IPS-18a (cell line): ENCODE measurements around the gene RNF38.
"Not testable (repeated sequence)": the region's sequence is repeated elsewhere in the genome, so short reads cannot be mapped to it uniquely, and the experiment has no call there.

ENCODE experiments used
- H3K27ac ChIP-seq: one replicate; pipeline ENCODE4 v1.5.1; 2013; ENCODE audit warnings: low read length
- H3K27me3 ChIP-seq: one replicate; pipeline ENCODE4 v1.6.1; 2013; ENCODE audit warnings: mild to moderate bottlenecking, low read length; ENCODE audit not compliant: control insufficient read depth, insufficient read depth
- H3K36me3 ChIP-seq: one replicate; pipeline ENCODE4 v1.6.1; 2013; ENCODE audit warnings: low read depth, low read length; ENCODE audit not compliant: control insufficient read depth
- H3K4me1 ChIP-seq: one replicate; pipeline ENCODE4 v1.6.1; 2013; ENCODE audit warnings: low read depth, low read length; ENCODE audit not compliant: control insufficient read depth
- H3K4me3 ChIP-seq: one replicate; pipeline ENCODE4 v1.5.1; 2013; ENCODE audit warnings: low read length
- H3K9ac ChIP-seq: one replicate; pipeline ENCODE4 v1.6.1; 2013; ENCODE audit warnings: mild to moderate bottlenecking, low read length, moderate library complexity
- H3K9me3 ChIP-seq: one replicate; pipeline ENCODE4 v1.6.1; 2013; ENCODE audit warnings: low read depth, low read length; ENCODE audit not compliant: control insufficient read depth

RNF38 gene

GRCh38 chr9:36315283-36315682 lies 84.8 kb downstream of the RNF38 start:
- Histone ChIP-seq H3K27ac (no peak overlapping the region), H3K9me3 (no peaks in the 10 kb centered on the region), H3K4me3 (no peak overlapping the region), H3K9ac (no peak overlapping the region), H3K4me1 (peaks cover 9% of the 10 kb centered on the region), H3K36me3 (no peaks in the 10 kb centered on the region), H3K27me3 (no peaks in the 10 kb centered on the region)

GRCh38 chr9:36314740-36315139 lies 85.3 kb downstream of the RNF38 start:
- Histone ChIP-seq H3K9me3 (no peaks in the 10 kb centered on the region), H3K27me3 (no peaks in the 10 kb centered on the region), H3K27ac (no peak overlapping the region), H3K4me1 (peaks cover 9% of the 10 kb centered on the region), H3K4me3 (no peak overlapping the region), H3K9ac (no peak overlapping the region), H3K36me3 (no peaks in the 10 kb centered on the region)

GRCh38 chr9:36306471-36307306 lies 93.4 kb downstream of the RNF38 start:
- Histone ChIP-seq H3K9me3 (no peaks in the 10 kb centered on the region), H3K27ac (no peak overlapping the region), H3K4me1 (no peaks in the 10 kb centered on the region), H3K27me3 (no peaks in the 10 kb centered on the region), H3K9ac (no peak overlapping the region), H3K36me3 (no peaks in the 10 kb centered on the region), H3K4me3 (no peak overlapping the region)

DNA sequence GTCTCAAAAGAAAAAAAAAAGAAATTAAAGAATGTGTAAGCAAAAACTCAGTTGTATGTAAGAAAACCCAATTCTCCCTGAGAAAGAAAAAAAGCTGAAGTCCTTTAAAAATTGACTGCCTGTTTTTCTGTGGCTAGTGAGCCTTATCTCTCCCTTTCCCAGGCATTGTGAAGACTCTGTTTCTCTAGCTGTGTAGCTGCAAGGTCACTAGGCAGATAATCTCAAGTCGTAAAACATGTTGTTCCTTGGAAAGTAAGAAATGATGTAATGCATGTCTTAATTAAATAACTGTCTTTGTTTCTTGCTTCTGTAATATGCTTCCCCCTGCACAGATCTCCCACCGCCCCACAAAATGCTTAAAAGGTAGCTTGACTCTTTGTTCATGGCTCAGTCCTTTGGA lies 95.7 kb downstream of the RNF38 start:
- H3K9me3 ChIP-seq, H3K27ac ChIP-seq, H3K9ac ChIP-seq, H3K27me3 ChIP-seq, H3K36me3 ChIP-seq, H3K4me3 ChIP-seq, H3K4me1 ChIP-seq: not testable (repeated sequence)

DNA sequence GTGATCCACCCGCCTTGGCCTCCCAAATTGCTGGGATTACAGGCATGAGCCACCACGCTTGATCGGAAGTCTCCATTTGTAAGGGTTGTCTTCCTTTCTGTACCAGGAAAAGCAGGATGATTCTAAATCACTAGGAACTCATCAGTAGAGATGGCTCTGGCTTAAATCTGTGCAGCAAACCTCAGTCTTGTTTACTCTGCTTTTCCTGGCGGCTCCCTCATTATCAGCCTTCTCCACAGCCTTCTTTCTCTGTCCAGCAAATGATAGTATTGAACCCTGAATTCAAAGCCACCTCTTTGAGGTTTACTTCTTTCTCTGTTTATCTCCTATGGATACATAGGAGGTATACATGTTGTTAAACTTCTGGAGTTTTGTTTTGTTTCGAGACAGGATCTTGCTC lies 98.8 kb downstream of the RNF38 start:
- H3K4me3 ChIP-seq = no peak overlapping the region
- H3K4me1 ChIP-seq = no peaks in the 10 kb centered on the region
- H3K9me3 ChIP-seq = no peaks in the 10 kb centered on the region
- no peaks in the 10 kb centered on the region for H3K36me3 ChIP-seq
- H3K27me3 ChIP-seq = no peaks in the 10 kb centered on the region
- no peak overlapping the region for H3K27ac ChIP-seq
- no peak overlapping the region for H3K9ac ChIP-seq

DNA sequence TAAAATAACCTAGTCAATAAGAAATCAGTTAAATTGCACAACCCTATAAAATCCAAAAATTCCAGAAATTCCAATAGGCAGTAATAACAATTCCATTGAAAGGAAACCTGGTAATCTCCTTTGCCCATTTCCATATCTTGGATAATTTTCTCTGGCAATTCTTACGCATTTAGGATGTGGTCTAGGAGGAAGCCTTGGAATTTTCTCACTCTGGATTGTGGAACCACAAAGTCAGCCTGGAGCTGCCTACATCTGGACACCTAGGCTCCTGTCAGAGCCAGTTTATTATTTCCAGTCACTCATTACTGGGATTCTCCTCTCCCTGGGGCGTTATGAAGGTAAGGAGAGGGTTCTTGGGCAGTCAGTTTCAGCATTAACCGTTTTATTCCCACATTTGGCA lies 101.5 kb downstream of the RNF38 start:
- no peaks in the 10 kb centered on the region for H3K36me3 ChIP-seq
- no peaks in the 10 kb centered on the region for H3K4me1 ChIP-seq
- no peaks in the 10 kb centered on the region for H3K27me3 ChIP-seq
- H3K4me3 ChIP-seq = no peak overlapping the region
- no peak overlapping the region for H3K9ac ChIP-seq
- no peaks in the 10 kb centered on the region for H3K9me3 ChIP-seq
- no peak overlapping the region for H3K27ac ChIP-seq

- H3K27me3 ChIP-seq = no peaks in the 10 kb centered on the region
- H3K9ac ChIP-seq = no peak overlapping the region
- H3K9me3 ChIP-seq = no peaks in the 10 kb centered on the region
- H3K4me3 ChIP-seq = no peak overlapping the region
- H3K36me3 ChIP-seq = no peaks in the 10 kb centered on the region
- H3K27ac ChIP-seq = no peak overlapping the region
- H3K4me1 ChIP-seq = no peaks in the 10 kb centered on the region
Measured at GRCh38 chr9:36297798-36298197, 102.3 kb downstream of the RNF38 start.

- not testable (repeated sequence) for H3K9me3 ChIP-seq, H3K27ac ChIP-seq, H3K4me1 ChIP-seq
Measured at GRCh38 chr9:36294996-36295395, 105.1 kb downstream of the RNF38 start.

DNA sequence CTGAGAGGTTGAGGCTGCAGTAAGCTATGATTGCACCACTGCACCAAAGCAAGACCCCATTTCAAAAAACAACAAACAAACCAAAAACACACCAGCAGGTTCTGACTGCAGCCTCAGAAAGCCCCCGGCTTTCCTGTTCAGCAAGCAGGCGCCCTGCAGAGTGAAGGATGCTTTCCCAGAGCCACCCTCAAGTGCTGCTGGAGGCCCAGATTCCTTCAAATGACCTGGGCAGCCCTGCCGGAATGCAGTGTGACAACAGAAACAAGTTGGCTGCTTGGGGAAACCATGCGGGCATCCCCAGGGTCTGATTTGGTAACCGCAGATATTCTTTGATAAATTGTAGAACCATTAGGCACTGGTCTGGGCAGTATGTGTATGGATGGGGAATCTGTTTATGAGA lies 106.2 kb downstream of the RNF38 start:
- Histone ChIP-seq H3K9me3 (no peaks in the 10 kb centered on the region), H3K4me3 (no peak overlapping the region), H3K9ac (no peak overlapping the region), H3K4me1 (no peaks in the 10 kb centered on the region), H3K27me3 (no peaks in the 10 kb centered on the region), H3K27ac (no peak overlapping the region), H3K36me3 (no peaks in the 10 kb centered on the region)

More at GRCh38 chr9:36294996-36295395, 105.1 kb downstream of the RNF38 start:
- H3K36me3 ChIP-seq, H3K9ac ChIP-seq, H3K4me3 ChIP-seq, H3K27me3 ChIP-seq: not testable (repeated sequence)

GRCh38 chr9:36293171-36293570 lies 106.9 kb downstream of the RNF38 start:
- no peak overlapping the region for H3K9ac ChIP-seq
- H3K27ac ChIP-seq = no peak overlapping the region
- no peaks in the 10 kb centered on the region for H3K27me3 ChIP-seq
- H3K4me3 ChIP-seq = no peak overlapping the region
- no peaks in the 10 kb centered on the region for H3K4me1 ChIP-seq
- H3K36me3 ChIP-seq = no peaks in the 10 kb centered on the region
- H3K9me3 ChIP-seq = no peaks in the 10 kb centered on the region

DNA sequence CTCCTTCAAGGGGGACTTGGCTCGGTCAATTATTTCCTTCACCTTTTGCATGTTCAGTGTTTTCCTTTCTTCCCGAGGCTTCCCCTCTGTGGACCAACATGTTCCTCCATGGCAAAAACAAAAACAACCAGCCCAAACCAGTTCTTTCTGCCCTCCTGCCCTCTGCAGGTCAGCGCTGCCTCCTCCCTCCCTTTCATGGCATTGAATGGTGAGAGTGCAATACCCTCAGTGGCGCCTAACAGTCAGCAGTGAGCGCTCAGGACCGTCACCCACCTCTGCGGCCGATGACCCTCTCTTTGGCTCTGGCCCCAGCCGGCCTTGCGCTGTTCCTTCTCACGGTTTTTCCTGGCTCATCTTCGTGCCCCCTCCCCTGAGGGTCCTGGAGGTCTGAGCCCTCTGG lies 107.4 kb downstream of the RNF38 start:
- H3K4me3 ChIP-seq = no peak overlapping the region
- H3K4me1 ChIP-seq = no peaks in the 10 kb centered on the region
- no peak overlapping the region for H3K9ac ChIP-seq
- no peaks in the 10 kb centered on the region for H3K27me3 ChIP-seq
- no peak overlapping the region for H3K27ac ChIP-seq
- no peaks in the 10 kb centered on the region for H3K9me3 ChIP-seq
- H3K36me3 ChIP-seq = no peaks in the 10 kb centered on the region

GRCh38 chr9:36290996-36291395 lies 109.1 kb downstream of the RNF38 start:
- no peaks in the 10 kb centered on the region for H3K36me3 ChIP-seq
- no peaks in the 10 kb centered on the region for H3K27me3 ChIP-seq

More at GRCh38 chr9:36290996-36291395, 109.1 kb downstream of the RNF38 start:
- Histone ChIP-seq H3K9me3 (no peaks in the 10 kb centered on the region), H3K27ac (no peak overlapping the region), H3K4me3 (no peak overlapping the region), H3K9ac (no peak overlapping the region), H3K4me1 (no peaks in the 10 kb centered on the region)
